Uterus (tissue), 2 donors: Measurements from ENCODE around the gene NPHS2.

Experiments used
- CTCF ChIP-seq, 4 experiments: fragments of 200-600 bp in 2 of 4; fragments of 450-650 bp in 2 of 4; sonication (generic) in 2 of 4; IDR thresholded peaks; one replicate each; pipeline ENCODE4 v1.5.1; 2016 to 2019; ENCODE audit warnings: antibody characterized with exemption in 4 of 4, mild to moderate bottlenecking in 2 of 4, moderate library complexity in 1 of 4
- POLR2A ChIP-seq, 2 donors: fragments of 450-650 bp; IDR thresholded peaks; one replicate each; pipeline ENCODE4 v1.6.1; 2016; ENCODE audit warnings: antibody characterized with exemption in 2 of 2, mild to moderate bottlenecking in 1 of 2, moderate library complexity in 1 of 2

DNA sequence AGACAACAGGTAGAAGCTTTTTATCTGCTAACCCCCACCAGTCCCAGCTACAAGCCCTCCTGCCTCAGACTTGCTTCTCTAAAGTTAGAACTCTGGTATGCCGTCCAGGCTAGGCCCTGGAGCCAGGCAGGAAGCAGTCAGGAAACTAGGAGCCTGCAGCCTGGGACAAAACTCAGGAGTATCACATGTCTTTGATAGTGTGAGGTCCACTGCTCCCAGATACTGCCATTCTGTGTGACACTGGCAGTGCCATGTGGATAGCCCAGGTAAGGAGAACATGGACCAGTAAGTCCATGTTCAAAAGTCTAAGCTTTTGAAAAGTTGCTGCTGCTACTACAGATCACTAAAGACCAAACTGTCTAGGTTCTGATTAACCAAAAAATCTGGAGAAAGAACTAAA lies 45.4 kb downstream of the NPHS2 start:
- TF ChIP-seq CTCF (IDR thresholded peaks at IDR 0.05) = no peak
- no peak for TF ChIP-seq POLR2A (IDR thresholded peaks at IDR 0.05)
